GM10266 (cell line): ENCODE measurements around the gene SLC44A4.

ENCODE experiments used
- DNase-seq: peaks from one replicate; pipeline ENCODE4 v3.0.0; 2012; ENCODE audit errors: extremely low spot score
- CTCF ChIP-seq: IDR thresholded peaks from 2 replicates; pipeline ENCODE4 v1.5.1; 2012; ENCODE audit warnings: mild to moderate bottlenecking, low read depth; ENCODE audit not compliant: control insufficient read depth, insufficient read depth; ENCODE audit errors: missing control alignments

The SLC44A4 gene

DNA sequence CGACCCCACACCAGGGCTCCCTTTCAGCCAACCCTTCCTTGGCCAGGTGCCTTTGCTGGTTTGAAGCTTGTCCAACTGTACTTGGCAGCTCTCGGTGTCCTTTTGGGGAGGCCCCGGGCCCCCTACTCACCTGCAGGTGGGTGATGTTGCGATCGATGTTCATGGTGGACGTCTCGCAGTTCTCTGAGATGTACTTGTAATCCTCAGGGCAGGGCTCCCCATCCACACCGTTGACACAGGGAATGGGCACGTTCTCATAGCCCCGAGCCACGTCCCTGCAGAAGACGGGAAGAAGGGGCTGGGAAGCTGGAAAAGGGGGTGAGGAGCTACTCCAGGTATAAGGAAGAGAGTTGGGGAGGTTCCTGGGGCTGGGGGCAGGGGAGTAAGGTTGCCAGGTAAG lies 4.9 kb upstream of the SLC44A4 start:
- TF ChIP-seq CTCF: no peak
- no peak for DNase-seq

DNA sequence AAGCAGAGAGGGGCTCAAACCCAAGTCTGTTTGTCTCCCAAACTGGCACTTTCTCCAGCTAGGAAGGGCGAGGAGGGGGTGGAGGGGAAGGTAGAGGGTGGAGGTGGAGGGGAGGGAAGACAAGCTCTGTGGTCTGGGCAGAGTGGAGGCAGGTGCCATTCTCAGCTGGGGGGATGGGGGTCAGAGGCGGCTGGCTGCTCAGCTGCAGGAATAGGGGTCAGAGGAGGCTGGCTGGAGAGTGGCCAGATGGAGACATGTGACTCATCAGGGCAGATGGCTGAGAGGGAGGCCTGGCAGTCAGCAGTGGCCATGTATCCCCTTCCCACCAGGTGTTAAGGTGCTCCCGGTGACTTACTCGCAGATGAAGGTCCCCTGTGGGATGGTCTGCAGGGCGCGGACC lies 3.5 kb upstream of the SLC44A4 start:
- no peak for DNase-seq
- no peak for TF ChIP-seq CTCF

DNA sequence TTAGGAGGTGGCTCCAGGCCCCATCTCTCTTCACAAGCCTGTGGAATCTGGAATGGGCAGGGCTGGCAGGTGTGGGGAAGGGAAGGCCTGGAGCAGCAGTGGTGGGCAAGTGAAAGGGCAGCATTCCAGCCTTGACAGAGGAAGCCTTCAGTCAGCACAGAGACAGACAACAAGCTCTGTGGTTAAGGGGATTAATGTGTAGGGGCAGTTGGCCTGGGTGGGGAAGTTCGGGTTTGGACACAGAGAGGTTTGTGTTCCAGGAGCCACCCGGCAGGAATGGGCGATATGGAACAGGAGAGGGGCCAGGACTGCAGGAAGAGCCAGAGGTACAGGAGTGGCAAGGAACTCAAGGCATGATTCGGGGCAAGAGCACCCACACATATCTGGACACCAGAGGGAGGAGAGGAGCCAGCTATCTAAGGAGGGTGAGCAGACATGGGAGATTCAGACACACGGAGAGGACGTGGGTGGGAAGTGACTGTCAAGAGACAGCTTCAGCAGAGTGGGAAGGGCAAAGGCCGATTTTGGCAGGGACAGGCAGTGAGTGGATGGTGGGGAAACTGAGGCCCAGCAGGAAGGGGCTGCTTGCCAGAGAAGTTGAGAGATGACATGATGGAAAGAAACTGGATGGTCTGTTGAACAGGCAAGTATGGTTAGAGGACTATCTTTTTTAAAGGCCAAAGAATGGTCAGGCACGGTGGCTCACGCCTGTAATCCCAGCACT lies 2.5 kb upstream of the SLC44A4 start:
- DNase-seq: no peak
- TF ChIP-seq CTCF: no peak

DNA sequence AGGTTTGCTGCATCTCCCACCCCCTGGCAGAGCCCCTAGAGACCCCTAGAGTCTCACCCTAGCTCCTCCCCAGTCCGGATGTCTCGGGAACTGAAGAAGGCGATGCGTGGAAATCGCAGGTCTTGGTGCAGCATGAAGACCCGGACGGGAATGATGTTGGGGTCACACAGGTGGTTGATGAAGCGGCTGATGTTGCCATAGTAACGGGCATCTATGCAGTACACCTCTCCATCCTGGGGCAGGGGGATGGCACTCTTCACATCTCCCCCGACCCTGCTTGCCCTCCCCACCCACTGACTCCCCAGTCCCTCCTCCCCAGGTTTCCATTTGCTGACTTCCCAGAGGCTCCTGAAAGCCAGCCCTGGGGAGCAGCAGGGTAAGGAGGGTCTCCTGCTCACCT lies 1.8 kb upstream of the SLC44A4 start:
- no peak for DNase-seq

DNA sequence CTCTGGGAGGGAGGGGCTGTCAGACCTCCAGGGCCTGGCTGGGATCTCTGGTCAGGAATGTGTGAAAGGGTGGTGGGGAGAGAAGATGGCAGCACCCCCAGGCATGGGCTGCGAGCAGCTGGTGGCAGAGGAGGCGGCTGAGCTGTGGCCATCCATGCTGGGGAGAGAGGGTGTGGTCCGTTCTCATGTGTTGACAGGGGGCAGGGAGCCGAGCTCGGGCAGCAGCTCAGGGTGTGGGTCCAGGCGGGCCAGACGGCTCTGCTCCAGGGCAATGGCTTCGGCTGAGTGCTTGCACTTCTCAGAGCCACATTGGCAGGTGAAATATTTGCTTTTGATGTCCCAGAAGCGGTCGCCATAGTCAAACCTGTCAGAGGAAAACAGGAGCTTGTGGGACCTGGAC lies 1.1 kb upstream of the SLC44A4 start:
- no peak for DNase-seq
- TF ChIP-seq CTCF: no peak

More for the DNA sequence above, 1.8 kb upstream of the SLC44A4 start:
- no peak for TF ChIP-seq CTCF

GRCh38 chr6:31879143-31879542 lies 346 bp upstream of the SLC44A4 start:
- no peak for TF ChIP-seq CTCF

DNA sequence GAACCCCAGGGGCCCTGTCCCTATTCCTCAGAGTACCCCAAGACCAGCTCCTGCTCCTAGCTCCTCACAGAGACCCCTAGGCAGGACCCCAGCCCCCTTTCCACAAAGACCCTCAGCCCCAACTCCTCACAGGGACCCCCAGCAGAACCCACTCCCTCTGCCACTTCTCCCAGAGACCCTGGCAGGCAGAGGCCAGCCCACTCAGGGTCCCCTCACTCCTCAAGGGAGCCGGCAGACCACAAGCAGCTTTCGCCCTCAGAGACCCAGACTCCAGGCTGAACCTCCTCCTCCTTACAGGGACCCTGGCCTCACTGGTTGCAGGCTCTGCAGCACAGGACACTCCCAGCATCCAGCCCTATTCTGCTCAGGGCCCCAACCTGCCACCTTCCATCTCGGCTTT lies 575 bp downstream of the SLC44A4 start:
- DNase-seq: no peak
- no peak for TF ChIP-seq CTCF

More at GRCh38 chr6:31879143-31879542, 346 bp upstream of the SLC44A4 start:
- no peak for DNase-seq
